ENCODE measurements around the gene TESPA1.

GRCh38 chr12:54950071-54950727, 34.4 kb downstream of the TESPA1 start:
- TF ChIP-seq POLR2A (IDR thresholded peaks at IDR 0.05) (no peak), CTCF (IDR thresholded peaks at IDR 0.05) (no peak)

All from suprapubic skin (tissue), 3 donors.